Esophagus muscularis mucosa (tissue), 4 donors: ENCODE results near the gene EIF3D. TPM values are rescaled to one million over a fixed set of nuclear protein-coding genes. Genes with fewer than 3 reads are reported as not detected.

Experiments
- DNase-seq: peaks from one replicate; pipeline ENCODE4 v3.0.0-alpha.2; 2017; ENCODE audit errors: extremely low spot score
- H3K27ac ChIP-seq, 4 donors: fragments of 200-600 bp; sonication (generic); replicated peaks in 1 of 4; 1 replicate in 3 of 4; 2 replicates in 1 of 4; pipeline ENCODE4 v1.5.1; 2016 to 2019; ENCODE audit warnings: mild to moderate bottlenecking in 1 of 4
- H3K27me3 ChIP-seq, 4 donors: fragments of 200-600 bp; sonication (generic); one replicate each; pipeline versions ENCODE4 v1.5.1 to v1.6.0; 2016 to 2019
- H3K36me3 ChIP-seq, 4 donors: fragments of 200-600 bp; sonication (generic); one replicate each; pipeline ENCODE4 v1.5.1; 2016 to 2019
- H3K4me1 ChIP-seq, 4 donors: fragments of 200-600 bp; sonication (generic); one replicate each; pipeline ENCODE4 v1.5.1; 2016 to 2019
- H3K4me3 ChIP-seq, 4 donors: fragments of 200-600 bp; sonication (generic); 1 replicate in 2 of 4; 2 replicates in 2 of 4; pipeline ENCODE4 v1.5.1; 2016 to 2019; ENCODE audit warnings: mild to moderate bottlenecking in 4 of 4, moderate library complexity in 1 of 4
- H3K9me3 ChIP-seq, 4 donors: fragments of 200-600 bp; sonication (generic); 1 replicate in 3 of 4; 2 replicates in 1 of 4; pipeline ENCODE4 v1.5.1; 2016 to 2019
- CTCF ChIP-seq, 3 experiments: fragments of 200-600 bp in 2 of 3; fragments of 450-650 bp in 1 of 3; sonication (generic) in 2 of 3; IDR thresholded peaks; one replicate each; pipeline ENCODE4 v1.5.1; 2017 to 2019; ENCODE audit warnings: antibody characterized with exemption in 3 of 3, mild to moderate bottlenecking in 2 of 3, moderate library complexity in 1 of 3
- EP300 ChIP-seq: sonication (generic); formaldehyde crosslinking; IDR thresholded peaks from one replicate; pipeline ENCODE4 v1.6.1; 2017; ENCODE audit warnings: antibody characterized with exemption
- POLR2A ChIP-seq: fragments of 450-650 bp; IDR thresholded peaks from one replicate; pipeline ENCODE4 v1.6.1; 2017; ENCODE audit warnings: antibody characterized with exemption, moderate library complexity, mild to moderate bottlenecking, low read depth
- POLR2AphosphoS5 ChIP-seq, 2 donors: sonication (generic); formaldehyde crosslinking; IDR thresholded peaks; one replicate each; pipeline ENCODE4 v1.6.1; 2017; ENCODE audit warnings: antibody characterized with exemption in 2 of 2
- WGBS: methylation state at CpG from one replicate; pipeline ENCODE4 v1.1.5; 2018; 5-methylcytosine and 5-hydroxymethylcytosine counted together
- intact Hi-C: fragments of 100-400 bp; cut with DNase I; formaldehyde crosslinking; loops from one replicate; pipeline ENCODE4 v1.15.1; 2023
- total RNA-seq, 4 donors: library from RNA; depleted of rRNA; stranded (reverse); fragments of >200 nt; gene quantifications; one replicate each; pipeline versions ENCODE4 v1.1.0 to v1.2.1, GENCODE V29; 2016

EIF3D gene
- total RNA-seq, 4 donors from 2014 or later = 200 to 282 (median 252) TPM

DNA sequence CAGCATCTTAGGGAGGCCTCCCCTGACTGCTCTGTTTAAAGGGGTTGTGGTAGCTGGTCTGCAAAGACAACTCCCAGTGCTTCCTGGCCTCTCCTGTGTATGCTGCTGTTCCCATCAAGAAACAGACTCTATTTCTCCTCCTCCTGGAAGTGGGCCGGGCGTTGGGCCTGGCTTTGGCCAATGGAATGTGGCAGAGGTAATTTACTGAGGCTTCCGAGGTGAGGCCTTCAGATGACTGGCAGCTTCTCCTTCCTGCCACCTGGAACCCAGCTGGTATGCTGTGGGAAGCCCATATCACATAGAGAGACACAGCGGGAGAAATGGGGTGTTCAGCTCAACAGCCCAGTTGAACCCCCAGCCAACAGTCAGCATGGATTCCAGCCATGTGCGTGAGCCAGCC, 25.1 kb upstream of the EIF3D start:
- no peak overlapping the region for H3K4me3 ChIP-seq
- no peak overlapping the region for H3K27ac ChIP-seq
- intact Hi-C loops = no loop called here
- TF ChIP-seq EP300 = no peak
- no peak for TF ChIP-seq POLR2A
- no peak for TF ChIP-seq CTCF (IDR thresholded peaks at IDR 0.05)
- no peak for TF ChIP-seq POLR2AphosphoS5 (IDR thresholded peaks at IDR 0.05)
- no peaks in the 10 kb centered on the region for H3K4me1 ChIP-seq
- peaks cover 0 to 67% (median 2%) of the 10 kb centered on the region in 4 donors for H3K27me3 ChIP-seq
- DNase-seq = no peak
- no peaks in the 10 kb centered on the region for H3K36me3 ChIP-seq
- 93% methylated on average over 2 of the region's 5 CpGs for WGBS
- H3K9me3 ChIP-seq = peaks cover 0 to 4% (median 0%) of the 10 kb centered on the region in 4 donors

DNA sequence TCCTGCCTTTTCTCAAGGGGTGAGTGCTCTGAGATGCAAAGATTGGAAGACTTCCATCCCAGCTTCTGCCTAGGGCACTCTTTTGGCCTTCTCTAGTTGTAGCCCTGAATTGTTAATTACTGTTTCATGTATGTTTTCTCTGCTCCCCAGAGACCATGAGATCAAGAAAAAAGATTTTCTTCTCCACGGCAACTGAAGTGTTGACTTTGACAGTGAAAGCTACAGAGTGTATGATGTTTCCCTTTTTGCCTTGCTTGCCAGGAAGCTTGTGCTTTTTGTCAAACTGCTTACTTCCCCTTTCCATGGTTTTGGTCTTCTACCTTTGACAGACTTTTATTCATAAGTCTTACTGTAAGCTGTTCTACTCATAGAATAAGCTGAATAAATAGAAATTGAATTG, 23.3 kb upstream of the EIF3D start:
- H3K4me3 ChIP-seq = no peak overlapping the region
- no peak overlapping the region for H3K27ac ChIP-seq
- DNase-seq = no peak
- intact Hi-C loops = no loop called here
- H3K27me3 ChIP-seq = peaks cover 0 to 83% (median 3%) of the 10 kb centered on the region in 4 donors
- H3K36me3 ChIP-seq = no peaks in the 10 kb centered on the region
- TF ChIP-seq CTCF (IDR thresholded peaks at IDR 0.05) = no peak
- TF ChIP-seq POLR2A = no peak
- no peak for TF ChIP-seq EP300
- no peak for TF ChIP-seq POLR2AphosphoS5 (IDR thresholded peaks at IDR 0.05)
- no peaks in the 10 kb centered on the region for H3K4me1 ChIP-seq
- WGBS = 28% methylated on average over 1 of the region's 1 CpG
- no peaks in the 10 kb centered on the region for H3K9me3 ChIP-seq

DNA sequence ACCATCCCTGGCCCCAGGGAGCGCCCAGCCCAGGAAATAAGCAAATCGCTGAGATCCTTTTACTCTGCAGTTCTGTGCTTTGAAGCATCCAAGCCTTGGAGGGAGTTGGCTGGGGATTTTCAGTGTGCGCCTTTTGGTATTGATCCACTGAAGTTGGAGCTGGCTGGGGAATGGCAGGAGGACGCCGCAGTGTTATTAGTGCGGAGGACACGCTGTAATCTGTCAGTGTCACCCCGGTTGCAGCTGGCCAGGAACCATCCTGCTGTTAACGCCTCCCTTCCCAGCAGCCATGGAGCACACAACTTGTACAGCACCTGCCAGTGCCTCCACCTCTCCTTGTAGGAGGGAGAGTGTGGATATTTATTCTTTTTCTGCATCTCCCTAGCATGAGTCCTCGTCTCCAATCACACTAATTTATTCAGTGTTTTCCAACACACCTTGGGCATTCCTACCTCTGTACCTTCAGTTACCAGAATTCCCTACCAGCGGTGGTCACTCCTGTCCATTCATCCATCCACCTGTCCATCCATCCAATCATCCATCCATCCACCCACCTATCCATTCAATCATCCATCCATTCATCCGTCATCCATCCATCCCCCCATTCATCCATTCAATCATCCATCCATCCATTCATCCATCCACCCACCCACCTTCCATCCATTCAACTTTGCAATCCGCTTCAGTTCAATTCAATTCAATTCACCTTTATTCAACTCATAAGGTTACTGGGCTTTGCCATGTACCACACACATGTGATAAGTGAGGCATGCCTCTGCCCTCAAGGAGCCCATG, 21.9 kb upstream of the EIF3D start:
- DNase-seq = no peak
- H3K4me3 ChIP-seq = no peak overlapping the region
- peaks cover 0 to 86% (median 6%) of the 10 kb centered on the region in 4 donors for H3K27me3 ChIP-seq
- no peaks in the 10 kb centered on the region for H3K9me3 ChIP-seq
- 36% methylated on average over 13 of the region's 13 CpGs for WGBS
- H3K4me1 ChIP-seq = no peaks in the 10 kb centered on the region
- intact Hi-C loops = no loop called here
- TF ChIP-seq CTCF (IDR thresholded peaks at IDR 0.05) (no peak), POLR2A (no peak), POLR2AphosphoS5 (IDR thresholded peaks at IDR 0.05) (no peak), EP300 (no peak)
- H3K27ac ChIP-seq = no peak overlapping the region
- no peaks in the 10 kb centered on the region for H3K36me3 ChIP-seq

- 63% methylated on average over 5 of the region's 5 CpGs for WGBS
- no peak overlapping the region for H3K4me3 ChIP-seq
- intact Hi-C loops = loop anchor here (5.0 kb wide), 1 partner anchor 308 kb away; no protein-coding TSS in a partner anchor
- peaks cover 0 to 79% (median 5%) of the 10 kb centered on the region in 4 donors for H3K27me3 ChIP-seq
- no peaks in the 10 kb centered on the region for H3K4me1 ChIP-seq
- H3K36me3 ChIP-seq = no peaks in the 10 kb centered on the region
- no peak overlapping the region for H3K27ac ChIP-seq
- DNase-seq = no peak
- TF ChIP-seq POLR2A = no peak
- no peak for TF ChIP-seq CTCF (IDR thresholded peaks at IDR 0.05)
- TF ChIP-seq EP300 = no peak
- TF ChIP-seq POLR2AphosphoS5 (IDR thresholded peaks at IDR 0.05) = no peak
- H3K9me3 ChIP-seq = no peaks in the 10 kb centered on the region
These were observed 20.1 kb upstream of the EIF3D start for GRCh38 chr22:36549033-36549432.
